AG08395 (cell line): Measurements from ENCODE around the gene MGME1.

Experiments
- DNase-seq: peaks from one replicate; pipeline ENCODE4 v3.0.0; 2012; ENCODE audit warnings: mixed read lengths, low spot score

MGME1 gene

GRCh38 chr20:17968366-17969277 is at the start of gene MGME1, which contains the start of gene SNX5:
TSS of gene MGME1 (plus strand) at chr20:17969018. CDS start at chr20:17969860, 842 bp downstream.
TSS of gene SNX5 (minus strand) at chr20:17968794. CDS start at chr20:17968425, 369 bp downstream.
- DNase-seq = peak; percentile 98

DNA sequence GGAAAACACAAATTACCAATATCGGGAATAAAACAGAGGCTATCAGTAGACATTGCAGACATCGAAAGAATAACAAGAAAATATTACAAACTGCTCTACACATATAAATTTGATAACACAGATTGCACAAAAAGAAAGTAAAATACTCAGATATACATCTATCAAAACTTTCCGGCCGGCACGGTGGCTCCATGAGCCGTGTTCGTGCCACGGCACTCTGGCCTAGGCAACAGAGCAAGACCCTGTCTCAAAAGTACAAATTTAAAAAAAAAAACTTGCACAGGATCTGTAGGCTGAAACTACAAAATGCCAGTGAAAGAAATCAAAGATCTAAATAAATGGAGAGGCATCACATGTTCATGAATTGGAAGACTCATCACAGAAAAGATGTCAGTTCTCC is 49.7 kb upstream of the MGME1 start:
- DNase-seq = no peak

GRCh38 chr20:17921774-17922173 is 47.0 kb upstream of the MGME1 start:
- DNase-seq = no peak

DNA sequence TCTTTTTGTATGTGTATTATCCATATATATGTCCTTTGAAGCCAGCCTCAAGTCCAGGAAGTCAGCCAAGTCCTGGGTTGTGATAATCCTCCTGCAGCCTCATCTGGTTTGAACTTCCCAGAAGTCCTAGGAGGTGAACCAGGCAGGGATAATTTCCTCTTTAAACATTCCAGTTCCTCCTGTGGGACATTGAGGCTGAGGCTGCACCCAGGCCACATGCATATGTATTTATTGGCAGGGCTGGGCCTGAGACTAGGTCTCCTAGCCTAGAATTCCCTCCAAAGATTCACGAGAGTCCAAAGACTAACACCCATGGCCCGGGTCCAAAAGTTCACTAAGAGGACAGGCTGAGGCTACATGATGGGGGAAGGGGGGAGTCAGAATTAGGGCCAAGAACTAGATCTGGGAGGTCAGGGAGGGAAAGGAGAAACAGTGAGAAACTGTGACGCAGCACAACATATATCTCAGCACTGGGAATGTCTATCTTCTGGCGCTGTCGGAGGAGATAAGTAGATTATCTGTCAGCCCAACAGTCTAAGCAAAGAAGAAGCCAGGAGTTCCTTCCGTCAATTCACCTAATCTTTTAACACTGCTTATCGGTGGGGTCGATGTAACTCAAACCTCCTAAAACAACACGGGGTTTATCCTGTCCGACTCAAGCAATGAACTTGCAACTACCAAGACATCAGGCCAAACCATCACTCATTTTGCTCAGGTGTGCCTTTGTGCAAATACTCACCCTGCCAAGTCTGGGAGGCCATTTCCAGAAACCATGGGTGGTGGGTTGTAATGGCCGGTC is 43.5 kb upstream of the MGME1 start:
- peak; percentile 19 for DNase-seq

DNA sequence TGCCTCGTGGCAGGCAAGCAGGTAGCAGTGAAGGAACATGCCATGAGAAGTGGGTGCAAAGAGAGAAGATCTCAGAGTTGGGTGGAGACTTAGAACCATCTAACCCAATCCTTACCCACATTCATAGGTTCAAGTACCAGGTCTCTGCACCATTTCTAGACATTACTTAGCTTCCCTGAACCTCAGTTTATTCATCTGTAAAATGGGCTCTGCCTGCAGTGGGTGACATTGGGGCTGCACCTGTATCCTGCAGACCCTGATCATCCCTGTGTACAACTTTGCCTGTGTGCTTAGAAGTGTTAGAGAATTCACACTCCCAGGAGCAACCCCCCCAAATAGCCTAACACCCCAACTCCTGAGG is 42.9 kb upstream of the MGME1 start:
- no peak for DNase-seq

GRCh38 chr20:17928211-17928611 is 40.6 kb upstream of the MGME1 start:
- DNase-seq = no peak

- no peak for DNase-seq
These were observed 40.0 kb upstream of the MGME1 start for GRCh38 chr20:17928633-17929311.

- no peak for DNase-seq
These were observed 37.3 kb upstream of the MGME1 start for GRCh38 chr20:17931513-17931912.

- DNase-seq = no peak
These were observed 36.4 kb upstream of the MGME1 start for GRCh38 chr20:17932396-17932795.

GRCh38 chr20:17933121-17933520 is 35.7 kb upstream of the MGME1 start:
- no peak for DNase-seq

- no peak for DNase-seq
These were observed 35.1 kb upstream of the MGME1 start for GRCh38 chr20:17933711-17934110.

GRCh38 chr20:17934141-17934862 is 34.5 kb upstream of the MGME1 start:
- DNase-seq = peak; percentile 62

- DNase-seq = peak; percentile 39
These were observed 33.6 kb upstream of the MGME1 start for GRCh38 chr20:17935186-17935585.

DNA sequence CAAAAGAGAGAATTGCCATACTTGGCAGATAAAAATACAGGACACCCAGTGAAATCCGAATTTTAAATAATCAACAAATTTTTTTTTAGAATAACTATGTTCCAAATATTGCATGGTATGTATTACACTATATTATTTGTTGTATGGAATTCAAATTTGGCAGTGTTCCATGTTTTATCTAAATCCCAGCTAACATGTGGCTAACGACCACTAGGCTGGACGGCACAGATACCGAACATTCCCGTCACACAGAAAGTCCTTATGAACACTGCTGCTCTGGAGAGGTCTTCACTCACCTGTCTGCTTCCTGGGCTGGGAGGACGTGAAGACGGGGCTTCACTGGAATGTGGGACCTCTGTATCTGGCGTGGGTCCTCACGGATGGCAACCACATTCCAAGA is 33.1 kb upstream of the MGME1 start:
- DNase-seq = no peak

GRCh38 chr20:17936286-17936760 is 32.5 kb upstream of the MGME1 start:
- no peak for DNase-seq

DNA sequence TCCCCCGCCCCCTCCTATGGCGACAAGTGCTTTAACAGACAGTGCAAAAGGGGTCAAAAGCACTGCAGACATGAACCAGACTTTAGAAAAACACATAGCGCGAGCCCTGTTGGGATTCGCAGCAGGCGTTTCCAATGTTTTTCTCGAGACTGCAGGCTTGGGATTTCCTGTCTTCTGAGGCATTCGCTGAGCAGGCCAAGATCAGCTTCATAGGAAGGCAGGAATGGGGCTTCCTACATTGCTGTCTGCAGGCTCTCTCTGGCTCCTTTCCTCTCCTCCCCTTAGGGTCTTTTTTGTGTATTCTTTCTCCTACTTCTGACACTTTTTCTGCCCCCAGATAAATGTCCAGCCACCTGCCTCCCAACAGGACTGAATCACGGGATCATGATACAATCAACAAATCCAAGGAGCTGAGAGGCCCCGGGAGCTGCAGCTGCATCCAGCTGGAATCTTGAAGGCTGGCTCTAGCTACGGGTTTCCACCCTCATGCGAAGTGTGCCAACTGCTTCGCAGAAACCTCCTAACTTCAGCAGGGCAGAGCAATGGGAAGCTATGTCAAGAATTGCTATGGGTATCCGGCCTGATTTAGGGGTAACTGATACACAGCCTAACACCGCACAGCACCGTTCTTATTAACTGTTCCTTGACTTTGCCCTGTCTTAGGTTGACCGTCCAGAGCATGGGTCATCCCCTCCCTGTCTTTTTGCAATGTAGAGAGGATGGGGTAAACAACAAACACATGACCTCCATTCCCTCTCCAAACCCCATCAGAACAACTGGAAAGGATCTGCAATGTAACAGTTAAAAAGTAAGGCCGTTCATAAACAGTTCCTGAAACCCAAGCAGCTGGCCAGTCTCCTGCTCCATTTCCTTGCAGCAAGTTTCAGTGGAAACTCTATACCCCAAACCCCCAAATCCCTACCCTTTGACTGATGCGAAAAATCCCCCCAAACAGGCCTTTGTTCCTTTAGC is 31.8 kb upstream of the MGME1 start:
- DNase-seq = peak; percentile 72

GRCh38 chr20:17938871-17939619 is 29.8 kb upstream of the MGME1 start:
- DNase-seq = peak; percentile 80

DNA sequence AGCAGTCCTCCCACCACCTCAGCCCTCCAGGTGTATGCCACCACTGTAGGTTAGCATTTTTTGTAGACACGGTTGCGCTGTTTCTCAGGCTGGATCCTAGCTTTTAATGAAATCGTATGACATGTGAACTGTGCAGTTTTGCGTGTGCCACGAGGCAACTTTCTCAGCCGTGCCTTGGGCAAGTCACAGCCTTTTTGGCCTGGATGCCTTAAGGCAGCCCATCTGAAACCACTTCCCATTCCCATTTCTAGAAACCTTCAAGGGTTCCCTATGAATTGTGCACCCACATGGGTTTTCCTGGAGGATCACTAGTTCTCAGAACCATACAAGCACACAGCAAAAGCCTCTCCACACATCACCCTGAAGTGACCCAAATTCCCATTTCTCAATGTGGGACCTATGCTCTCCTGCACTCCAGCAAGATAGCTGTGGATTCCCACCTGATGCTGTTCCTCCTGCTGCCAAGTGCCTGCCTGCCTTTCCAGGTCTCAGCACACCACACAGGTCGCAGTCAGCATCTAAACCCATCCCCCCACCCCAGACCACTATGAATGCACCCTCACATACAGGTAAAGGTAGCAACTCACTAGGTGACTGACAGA is 29.1 kb upstream of the MGME1 start:
- DNase-seq = no peak
